GM12891 (cell line): ENCODE measurements around the gene ATAD5.

ENCODE experiments used
- DNase-seq: peaks from one replicate; pipeline ENCODE4 v3.0.0; 2011; ENCODE audit warnings: low spot score; ENCODE audit not compliant: insufficient read length
- FAIRE-seq: peaks from 2 replicates; lab custom pipeline; 2011; peaks lifted over from hg19 to GRCh38; lab: Jason Lieb, UNC
- PAX5 ChIP-seq: IDR thresholded peaks from 2 replicates; pipeline ENCODE4 v1.6.1; 2011; ENCODE audit warnings: low read length, moderate library complexity, mild to moderate bottlenecking; ENCODE audit not compliant: insufficient read depth, severe bottlenecking
- POLR2A ChIP-seq: IDR thresholded peaks from 2 replicates; pipeline ENCODE4 v1.6.1; 2011; ENCODE audit warnings: low read depth, low read length, control low read depth
- POLR2AphosphoS5 ChIP-seq: IDR thresholded peaks from 2 replicates; pipeline ENCODE4 v1.6.1; 2011; ENCODE audit warnings: low read depth, low read length, control low read depth
- POU2F2 ChIP-seq: IDR thresholded peaks from 2 replicates; pipeline ENCODE4 v1.6.1; 2011; ENCODE audit warnings: low read depth, mild to moderate bottlenecking, control low read depth, low read length, moderate library complexity
- SPI1 ChIP-seq: IDR thresholded peaks from 2 replicates; pipeline ENCODE4 v1.6.1; 2011; ENCODE audit warnings: low read depth, low read length, control low read depth
- TAF1 ChIP-seq: IDR thresholded peaks from 2 replicates; pipeline ENCODE4 v1.6.1; 2011; ENCODE audit warnings: low read depth, low read length, control low read depth

Gene ATAD5

GRCh38 chr17:30854146-30854545 lies 22.4 kb downstream of the ATAD5 start:
- FAIRE-seq (no peak), DNase-seq (no peak)
- no peak for TF ChIP-seq SPI1
- no peak for TF ChIP-seq PAX5
- TF ChIP-seq TAF1 = no peak
- TF ChIP-seq POLR2AphosphoS5 = no peak
- TF ChIP-seq POU2F2 = no peak
- TF ChIP-seq POLR2A = no peak

DNA sequence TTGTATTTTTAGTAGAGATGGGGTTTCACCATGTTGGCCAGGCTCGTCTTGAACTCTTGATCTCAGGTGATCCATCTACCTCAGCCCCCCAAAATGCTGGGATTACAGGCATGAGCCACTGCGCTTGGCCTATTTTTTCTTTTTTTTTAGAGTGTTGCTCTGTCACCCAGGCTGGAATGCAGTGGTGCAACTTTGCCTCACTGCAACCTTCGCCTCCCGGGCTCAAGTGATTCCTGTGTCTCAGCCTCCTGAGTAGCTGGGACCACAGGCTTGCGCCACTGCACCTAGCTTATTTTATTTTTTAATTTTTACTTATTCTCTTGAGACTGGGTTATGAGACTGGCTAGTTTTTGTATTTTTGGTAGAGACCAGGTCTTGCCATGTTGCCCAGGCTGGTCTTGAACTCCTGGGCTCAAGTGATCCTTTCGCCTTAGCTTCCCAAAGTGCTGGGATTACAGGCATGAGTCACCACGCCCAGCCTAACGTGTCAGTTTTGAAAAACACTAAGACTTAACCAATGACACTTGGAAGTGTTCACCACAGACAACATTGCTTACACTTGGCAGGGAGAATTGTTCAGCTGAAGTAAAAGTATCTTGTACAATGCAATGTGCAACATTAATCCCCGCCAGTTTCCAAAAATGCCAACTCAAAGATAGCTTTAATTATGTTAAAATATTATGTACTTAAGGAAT lies 26.9 kb downstream of the ATAD5 start:
- no peak for FAIRE-seq
- TF ChIP-seq TAF1 (no peak), SPI1 (no peak), POLR2A (no peak)
- no peak for DNase-seq

- DNase-seq = no peak
- no peak for TF ChIP-seq POLR2AphosphoS5
- no peak for TF ChIP-seq POU2F2
- TF ChIP-seq SPI1 = no peak
- TF ChIP-seq POLR2A = no peak
- TF ChIP-seq TAF1 = no peak
- TF ChIP-seq PAX5 = no peak
- no peak for FAIRE-seq
These were observed 32.9 kb downstream of the ATAD5 start for GRCh38 chr17:30864636-30865035.

DNA sequence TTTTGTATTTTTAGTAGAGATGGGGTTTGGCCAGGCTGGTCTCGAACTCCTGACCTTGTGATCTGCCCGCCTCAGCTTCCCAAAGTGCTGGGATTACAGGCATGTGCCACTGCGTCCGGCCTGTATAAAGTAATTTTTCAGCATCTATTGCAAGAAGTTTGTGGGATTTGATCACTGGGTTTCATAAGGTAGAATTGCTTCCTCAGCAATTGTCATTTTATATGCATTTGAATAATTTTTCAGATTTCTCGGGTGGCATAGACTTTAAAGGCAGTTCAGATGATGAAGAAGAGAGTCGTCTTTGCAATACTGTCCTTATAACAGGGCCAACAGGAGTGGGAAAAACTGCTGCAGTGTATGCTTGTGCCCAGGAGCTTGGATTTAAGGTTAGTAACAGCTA lies 37.2 kb downstream of the ATAD5 start:
- TF ChIP-seq POU2F2 = no peak
- TF ChIP-seq POLR2A = no peak
- TF ChIP-seq POLR2AphosphoS5 = no peak
- TF ChIP-seq SPI1 = no peak
- no peak for TF ChIP-seq TAF1
- no peak for TF ChIP-seq PAX5
- DNase-seq (no peak), FAIRE-seq (no peak)

- TF ChIP-seq PAX5 = no peak
- TF ChIP-seq SPI1 = no peak
- no peak for FAIRE-seq
- DNase-seq = no peak
These were observed 54.4 kb downstream of the ATAD5 start for GRCh38 chr17:30886187-30886586.

GRCh38 chr17:30894236-30894635 lies 62.5 kb downstream of the ATAD5 start:
- TF ChIP-seq POLR2AphosphoS5 (no peak), POLR2A (no peak), POU2F2 (no peak), SPI1 (no peak), PAX5 (no peak), TAF1 (no peak)
- FAIRE-seq = no peak
- no peak for DNase-seq

GRCh38 chr17:30897311-30897710 lies 65.5 kb downstream of the ATAD5 start:
- DNase-seq = no peak
- TF ChIP-seq POLR2AphosphoS5 (no peak), POLR2A (no peak), SPI1 (no peak), POU2F2 (no peak), PAX5 (no peak), TAF1 (no peak)
- FAIRE-seq = no peak

DNA sequence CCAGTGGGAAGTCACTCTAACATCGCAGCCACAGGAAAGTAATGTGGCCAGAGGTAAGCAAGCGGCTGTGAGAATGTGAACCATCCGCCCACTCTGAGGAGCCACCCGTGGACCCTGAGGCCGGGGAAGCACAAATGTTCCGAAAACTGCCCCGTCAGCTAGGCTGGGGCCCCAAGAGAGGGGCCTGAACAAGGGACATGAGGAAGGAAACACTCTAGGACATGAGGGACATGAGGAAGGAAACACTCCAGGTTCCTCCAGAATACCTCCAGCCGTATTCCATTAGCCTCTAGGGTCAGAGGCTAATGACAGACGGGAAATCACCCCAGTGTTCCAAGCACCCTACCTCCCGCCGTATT lies 74.0 kb downstream of the ATAD5 start:
- DNase-seq (no peak), FAIRE-seq (no peak)
- TF ChIP-seq PAX5 (no peak), TAF1 (no peak), POLR2A (no peak), SPI1 (no peak), POLR2AphosphoS5 (no peak), POU2F2 (no peak)

- TF ChIP-seq TAF1 = peak; percentile 95
- TF ChIP-seq SPI1 = 0 out of 2 replicates have a peak, but pooled peaks have one; percentile 8
- TF ChIP-seq POLR2AphosphoS5 = peak; percentile 83
- TF ChIP-seq PAX5 = peak; percentile 71
- peak; percentile 88 for TF ChIP-seq POLR2A
- peak; percentile 87 for TF ChIP-seq POU2F2
- peak; percentile 82 for DNase-seq
- peak; percentile 89 for FAIRE-seq
These were observed 74.5 kb downstream of the ATAD5 start, which contains the start of gene TEFM for GRCh38 chr17:30906101-30906911. TSS of gene TEFM (minus strand) at chr17:30906238. CDS start at chr17:30906198, 40 bp downstream.
